ENCODE data around the gene CIT.

DNA sequence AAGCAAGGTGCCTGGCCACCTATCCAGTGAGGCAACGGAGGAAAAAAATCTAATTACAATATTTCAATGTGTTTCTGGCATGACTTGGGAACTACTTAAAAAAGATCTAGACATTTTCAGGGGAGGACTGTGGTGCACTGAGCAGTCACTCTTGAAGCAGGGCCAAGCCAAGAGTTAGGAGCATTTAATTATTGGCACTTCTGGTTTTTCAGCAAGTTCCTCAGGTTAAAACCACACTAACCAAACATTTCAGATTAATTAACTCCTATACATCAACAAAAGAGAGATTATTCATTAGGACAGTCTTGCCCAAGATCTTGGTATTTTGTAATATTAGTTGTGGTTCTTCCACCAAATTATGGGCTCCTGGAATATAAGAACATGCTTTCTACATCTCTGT, 183.6 kb downstream of the CIT start:
- TF ChIP-seq, protein P1, sequence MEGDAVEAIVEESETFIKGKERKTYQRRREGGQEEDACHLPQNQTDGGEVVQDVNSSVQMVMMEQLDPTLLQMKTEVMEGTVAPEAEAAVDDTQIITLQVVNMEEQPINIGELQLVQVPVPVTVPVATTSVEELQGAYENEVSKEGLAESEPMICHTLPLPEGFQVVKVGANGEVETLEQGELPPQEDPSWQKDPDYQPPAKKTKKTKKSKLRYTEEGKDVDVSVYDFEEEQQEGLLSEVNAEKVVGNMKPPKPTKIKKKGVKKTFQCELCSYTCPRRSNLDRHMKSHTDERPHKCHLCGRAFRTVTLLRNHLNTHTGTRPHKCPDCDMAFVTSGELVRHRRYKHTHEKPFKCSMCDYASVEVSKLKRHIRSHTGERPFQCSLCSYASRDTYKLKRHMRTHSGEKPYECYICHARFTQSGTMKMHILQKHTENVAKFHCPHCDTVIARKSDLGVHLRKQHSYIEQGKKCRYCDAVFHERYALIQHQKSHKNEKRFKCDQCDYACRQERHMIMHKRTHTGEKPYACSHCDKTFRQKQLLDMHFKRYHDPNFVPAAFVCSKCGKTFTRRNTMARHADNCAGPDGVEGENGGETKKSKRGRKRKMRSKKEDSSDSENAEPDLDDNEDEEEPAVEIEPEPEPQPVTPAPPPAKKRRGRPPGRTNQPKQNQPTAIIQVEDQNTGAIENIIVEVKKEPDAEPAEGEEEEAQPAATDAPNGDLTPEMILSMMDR (IDR thresholded peaks at IDR 0.05; ENCODE audit: low read length): no peak
- no peak for TF ChIP-seq EZH2 (IDR thresholded peaks at IDR 0.05; ENCODE audit: borderline replicate concordance, low read length)

Measured in OCI-LY1 (cell line).